A673 (cell line): ENCODE measurements around the gene SERPINB10. TPM values are rescaled to one million over a fixed set of nuclear protein-coding genes. Genes with fewer than 3 reads are reported as not detected.

Source experiments
- BruUV-seq: library from RNA; stranded (reverse); fragments of 400-500 nt; replicated peaks from 2 replicates; lab custom pipeline; 2021; lab: Mats Ljungman, UMichigan
- CTCF ChIA-PET: fragments of 300-600 bp; sonication (Branson Sonifier 250); formaldehyde crosslinking; loops from one replicate; lab custom pipeline; 2022; ENCODE audit warnings: antibody characterized with exemption; lab: Charles Lee
- POLR2A ChIA-PET: fragments of 300-600 bp; sonication (Branson Sonifier 250); formaldehyde crosslinking; loops from one replicate; lab custom pipeline; 2022; ENCODE audit warnings: antibody characterized with exemption; ENCODE audit not compliant: low non-redundant PET; lab: Charles Lee
- DNase-seq: peaks from one replicate; pipeline ENCODE4 v3.0.0-alpha.2; 2015; ENCODE audit warnings: low spot score
- H3K27ac ChIP-seq: fragments of 200-600 bp; sonication (generic); 2 replicates; pipeline ENCODE4 v1.5.1; 2016; ENCODE audit warnings: mixed run types, low read depth, mild to moderate bottlenecking, mixed read lengths, antibody characterized with exemption, low read length; ENCODE audit not compliant: poor library complexity, severe bottlenecking
- H3K27me3 ChIP-seq: fragments of 200-600 bp; sonication (generic); replicated peaks from 2 replicates; pipeline ENCODE4 v1.6.1; 2017; ENCODE audit warnings: mixed run types, low read depth, mild to moderate bottlenecking, mixed read lengths, antibody characterized with exemption, low read length; ENCODE audit not compliant: insufficient read depth, poor library complexity
- H3K36me3 ChIP-seq: fragments of 200-600 bp; sonication (generic); 2 replicates; pipeline ENCODE4 v1.6.1; 2016; ENCODE audit warnings: mixed run types, mild to moderate bottlenecking, mixed read lengths, antibody characterized with exemption, low read length; ENCODE audit not compliant: insufficient read depth, poor library complexity, severe bottlenecking
- H3K4me1 ChIP-seq: fragments of 200-600 bp; sonication (generic); 2 replicates; pipeline ENCODE4 v1.6.1; 2017; ENCODE audit warnings: mixed run types, mild to moderate bottlenecking, mixed read lengths, antibody characterized with exemption, low read length; ENCODE audit not compliant: insufficient read depth, poor library complexity, severe bottlenecking
- H3K4me3 ChIP-seq: fragments of 200-600 bp; sonication (generic); 2 replicates; pipeline ENCODE4 v1.5.1; 2016; ENCODE audit warnings: low read depth, mixed run types, mild to moderate bottlenecking, mixed read lengths, low read length; ENCODE audit not compliant: poor library complexity, severe bottlenecking
- H3K9me3 ChIP-seq: fragments of 200-600 bp; sonication (generic); 2 replicates; pipeline ENCODE4 v1.6.1; 2016; ENCODE audit warnings: mixed run types, low read depth, mild to moderate bottlenecking, mixed read lengths, antibody characterized with exemption, low read length; ENCODE audit not compliant: poor library complexity, severe bottlenecking
- CTCF ChIP-seq: fragments of 300-800, 200-600 bp; sonication (generic); conservative IDR thresholded peaks from 2 replicates; pipeline ENCODE4 v1.5.1; 2017; ENCODE audit warnings: low read depth, mild to moderate bottlenecking, antibody characterized with exemption, low read length, moderate library complexity, mixed read lengths
- EZH2 ChIP-seq: fragments of 200-600 bp; sonication (generic); IDR thresholded peaks from 2 replicates; pipeline ENCODE4 v1.6.1; 2017; ENCODE audit warnings: borderline replicate concordance, low read depth, mild to moderate bottlenecking, mixed read lengths, antibody characterized with exemption, low read length; ENCODE audit not compliant: poor library complexity, severe bottlenecking
- intact Hi-C: fragments of 100-400 bp; cut with micrococcal nuclease; formaldehyde crosslinking; loops from one replicate; pipeline ENCODE4 v1.10.0; 2022; ENCODE audit not compliant: unreplicated experiment
- total RNA-seq: library from RNA; stranded (reverse); gene quantifications from 2 replicates; pipeline ENCODE4 v1.2.3, GENCODE V29; 2021

Gene SERPINB10
- total RNA-seq, 1 experiment from 2014 or later = not detected

GRCh38 chr18:63965716-63966330 lies 58.1 kb downstream of the SERPINB10 start:
- Histone ChIP-seq H3K4me3 (no peak overlapping the region), H3K4me1 (peaks cover 3% of the 10 kb centered on the region), H3K36me3 (no peaks in the 10 kb centered on the region), H3K27me3 (no peaks in the 10 kb centered on the region), H3K9me3 (no peaks in the 10 kb centered on the region), H3K27ac (no peak overlapping the region)
- ChIA-PET POLR2A (no interaction called here), CTCF (no interaction called here)
- DNase-seq = no peak
- no TSS peak for BruUV-seq
- no peak for TF ChIP-seq EZH2
- no peak for TF ChIP-seq CTCF
- intact Hi-C loops = no loop called here

DNA sequence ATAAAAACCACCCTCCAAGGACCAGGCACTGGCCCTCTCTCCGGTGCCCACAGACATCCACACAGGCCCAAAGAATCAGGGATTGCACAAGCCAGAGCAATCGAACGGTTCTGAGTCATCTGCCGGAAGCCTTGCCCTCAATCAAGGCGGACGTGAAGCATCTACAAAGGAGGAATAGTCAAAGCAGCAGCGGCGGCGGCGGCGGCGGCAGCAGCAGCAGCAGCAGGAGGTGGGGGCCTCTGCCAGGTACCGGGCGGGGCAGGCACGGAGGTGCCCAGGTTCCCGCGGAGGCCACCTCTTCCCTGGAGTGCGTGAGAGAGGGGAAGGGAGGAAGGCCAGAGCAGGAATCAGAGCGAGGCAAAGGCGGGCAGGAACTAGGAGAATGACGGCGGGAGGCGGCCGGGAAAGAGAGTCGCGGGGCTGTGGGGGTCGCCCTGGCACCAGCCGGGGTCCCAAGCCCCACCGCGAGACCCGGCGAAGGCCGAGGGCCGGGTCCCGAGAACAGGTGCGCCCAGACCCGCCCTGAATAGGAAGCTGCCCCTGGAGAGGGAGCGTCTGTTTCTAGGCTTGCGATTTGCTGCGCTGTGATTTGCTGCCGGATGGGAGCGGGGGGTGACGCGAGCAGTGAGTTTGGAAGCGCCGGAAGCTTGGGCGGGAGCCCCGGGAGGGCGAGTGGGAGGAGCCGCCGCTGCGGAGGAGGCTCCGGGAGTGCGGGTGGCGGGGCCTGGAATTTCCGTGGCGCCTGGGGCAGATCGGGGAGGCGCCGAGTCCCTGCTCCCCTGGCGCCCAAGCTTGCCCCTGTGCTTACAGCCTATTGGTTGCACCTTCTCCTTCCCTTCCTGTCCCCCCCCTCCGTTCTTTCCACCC lies 62.4 kb downstream of the SERPINB10 start, which contains the start of gene SERPINB8:
Gene SERPINB8 (plus strand): TSS at position 140 of the 867 bp plus-strand sequence. CDS start 8,228 bp downstream, outside the sequence.
- peak within 1 kb of the TSS; percentile 99 for H3K27ac ChIP-seq
- TSS peak; percentile 78 for BruUV-seq
- peaks cover 8% of the 10 kb centered on the region for H3K4me1 ChIP-seq
- no peaks in the 10 kb centered on the region for H3K9me3 ChIP-seq
- intact Hi-C loops = loop anchor here (10.0 kb wide), 1 partner anchor 455 kb away; no protein-coding TSS in a partner anchor
- peak; percentile 97 for DNase-seq
- CTCF ChIA-PET = no interaction called here
- no peaks in the 10 kb centered on the region for H3K36me3 ChIP-seq
- POLR2A ChIA-PET = interaction anchor here (0.6 kb wide), 1 partner anchor 531 kb away, joined by 10 read pairs; no protein-coding TSS in a partner anchor
- TF ChIP-seq CTCF = no peak
- no peak for TF ChIP-seq EZH2
- no peaks in the 10 kb centered on the region for H3K27me3 ChIP-seq
- peak within 1 kb of the TSS; percentile 89 for H3K4me3 ChIP-seq

DNA sequence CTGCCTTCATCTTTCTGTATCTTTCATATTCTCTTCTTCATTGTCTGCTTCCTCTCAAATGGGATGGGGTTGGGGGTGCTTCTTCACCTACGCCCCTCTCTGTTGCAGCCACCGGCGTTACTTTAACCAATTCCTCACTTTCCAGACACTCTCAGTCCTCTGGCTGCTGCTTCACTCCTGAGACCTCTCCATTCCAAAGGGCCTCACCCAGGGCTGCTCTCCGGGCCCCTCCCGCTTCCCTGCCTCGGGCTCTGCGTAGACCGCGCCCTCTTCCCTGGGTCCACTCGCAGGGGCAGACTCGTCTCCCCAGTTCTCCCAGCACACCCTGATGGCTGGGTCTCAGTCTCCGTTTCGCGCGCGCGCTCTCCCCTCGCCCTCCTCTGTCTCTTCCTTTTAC lies 63.0 kb downstream of the SERPINB10 start:
- TF ChIP-seq EZH2 (no peak), CTCF (no peak)
- no peak for DNase-seq
- CTCF ChIA-PET = no interaction called here
- no TSS peak for BruUV-seq
- Histone ChIP-seq H3K27ac (peak overlapping the region; percentile 99), H3K9me3 (no peaks in the 10 kb centered on the region), H3K36me3 (no peaks in the 10 kb centered on the region), H3K27me3 (no peaks in the 10 kb centered on the region), H3K4me1 (peaks cover 8% of the 10 kb centered on the region), H3K4me3 (peak overlapping the region; percentile 89)
- intact Hi-C loops = loop anchor here (10.0 kb wide), 1 partner anchor 456 kb away; no protein-coding TSS in a partner anchor
- POLR2A ChIA-PET = interaction anchor here (0.6 kb wide), 1 partner anchor 532 kb away, joined by 10 read pairs; no protein-coding TSS in a partner anchor
